ENCODE results near the gene ATP8B4.

- TF ChIP-seq CTCF (IDR thresholded peaks at IDR 0.05) (no peak), POLR2AphosphoS5 (IDR thresholded peaks at IDR 0.05; ENCODE audit: insufficient read depth in 1 of 2, low read depth in 1 of 2) (no peak), POLR2A (IDR thresholded peaks at IDR 0.05) (no peak)
Measured at GRCh38 chr15:49844390-49844789, 274.6 kb downstream of the ATP8B4 start.
